HepG2 (cell line): ENCODE measurements around the gene HOXA7. TPM values are rescaled to one million over a fixed set of nuclear protein-coding genes. Genes with fewer than 3 reads are reported as not detected.

Source experiments
- ATAC-seq: fragments of 200-7000 bp; cut with Tn5 transposase; 3 replicates; pipeline ENCODE4 v1.9.1; 2020; ENCODE audit warnings: mild to moderate bottlenecking, moderate library complexity
- BruUV-seq: library from RNA; stranded (reverse); fragments of 400-500 nt; replicated peaks from 2 replicates; lab custom pipeline; 2021; lab: Mats Ljungman, UMichigan
- CTCF ChIA-PET: fragments of 300-600 bp; formaldehyde crosslinking; extraction: SDS; loops from one replicate; lab custom pipeline; 2021; ENCODE audit warnings: low total read pairs, inconsistent platforms, low intra/inter-chr PET ratio; lab: Yijun Ruan, JAX
- POLR2A ChIA-PET: fragments of 350-600 bp; sonication (Branson Sonifier 250); formaldehyde crosslinking; loops from one replicate; lab custom pipeline; 2020; ENCODE audit warnings: antibody characterized with exemption, inconsistent platforms; lab: Yijun Ruan, JAX
- DNase-seq: peaks from one replicate; pipeline ENCODE4 v3.0.0-alpha.2; 2015; ENCODE audit warnings: low spot score
- FAIRE-seq: peaks from 3 replicates; lab custom pipeline; 2011; peaks lifted over from hg19 to GRCh38; lab: Jason Lieb, UNC
- H2AFZ ChIP-seq: one replicate; pipeline ENCODE4 v1.6.1; 2011; ENCODE audit warnings: low read length, inconsistent platforms
- H3K27ac ChIP-seq: fragments of 300-600 bp; 3 replicates; pipeline ENCODE4 v1.8.0; 2011; ENCODE audit warnings: mixed run types, mild to moderate bottlenecking, mixed read lengths, low read length, inconsistent platforms; ENCODE audit not compliant: insufficient read depth; ENCODE audit errors: extremely low read length
- H3K27me3 ChIP-seq, 2 experiments: fragments of 200-600 bp in 1 of 2; 2 replicates in 1 of 2; 3 replicates in 1 of 2; pipeline versions ENCODE4 v1.6.0 to v1.8.0; 2011; ENCODE audit warnings: low read length in 2 of 2, mild to moderate bottlenecking in 2 of 2, moderate library complexity in 2 of 2, inconsistent platforms in 1 of 2; ENCODE audit not compliant: insufficient read depth in 2 of 2, control insufficient read depth in 1 of 2
- H3K36me3 ChIP-seq, 2 experiments: fragments of 200-600 bp in 1 of 2; replicated peaks in 1 of 2; 2 replicates in 1 of 2; 3 replicates in 1 of 2; pipeline versions ENCODE4 v1.5.1 to v1.8.0; 2011; ENCODE audit warnings: low read length in 2 of 2, inconsistent platforms in 1 of 2; ENCODE audit not compliant: insufficient read depth in 2 of 2, control insufficient read depth in 1 of 2
- H3K4me1 ChIP-seq: 2 replicates; pipeline ENCODE4 v1.5.1; 2012; ENCODE audit warnings: low read length, inconsistent platforms; ENCODE audit not compliant: insufficient read depth
- H3K4me2 ChIP-seq: 2 replicates; pipeline ENCODE4 v1.6.0; 2011; ENCODE audit warnings: low read depth, low read length, inconsistent platforms
- H3K4me3 ChIP-seq, 3 experiments: fragments of 200-600 bp in 1 of 3; sonication (generic), shearing (Covaris generic) in 1 of 3; replicated peaks in 1 of 3; 2 replicates each; pipeline ENCODE4 v1.5.1; 2011 to 2016; ENCODE audit warnings: low read length in 3 of 3, inconsistent platforms in 2 of 3, low read depth in 2 of 3, mild to moderate bottlenecking in 2 of 3, control low read depth in 1 of 3, mixed read lengths in 1 of 3; ENCODE audit not compliant: insufficient read depth in 1 of 3
- H3K79me2 ChIP-seq: one replicate; pipeline ENCODE4 v1.6.1; 2011; ENCODE audit warnings: low read length, inconsistent platforms; ENCODE audit not compliant: insufficient read depth
- H3K9ac ChIP-seq: 2 replicates; pipeline ENCODE4 v1.6.0; 2011; ENCODE audit warnings: mild to moderate bottlenecking, low read depth, low read length, inconsistent platforms; ENCODE audit not compliant: insufficient read depth
- H3K9me3 ChIP-seq: 2 replicates; pipeline ENCODE4 v1.5.1; 2012; ENCODE audit warnings: mild to moderate bottlenecking, low read length
- H4K20me1 ChIP-seq: 2 replicates; pipeline ENCODE4 v1.6.0; 2011; ENCODE audit warnings: inconsistent platforms, mild to moderate bottlenecking, low read length, moderate library complexity; ENCODE audit not compliant: insufficient read depth
- CHD2 ChIP-seq: IDR thresholded peaks from 2 replicates; pipeline ENCODE4 v1.6.1; 2011; ENCODE audit warnings: low read depth, low read length, improper control_type of control experiment
- MEF2D ChIP-seq: sonication (generic); formaldehyde crosslinking; IDR thresholded peaks from 2 replicates; pipeline ENCODE4 v1.5.1; 2020; ENCODE audit warnings: mild to moderate bottlenecking, missing genetic modification reagents
- NCOR1 ChIP-seq: fragments of 200-600 bp; sonication (generic); IDR thresholded peaks from 2 replicates; pipeline ENCODE4 v1.7.0; 2017; ENCODE audit warnings: antibody characterized with exemption, low read length, borderline replicate concordance
- REXO4 ChIP-seq: sonication (generic); formaldehyde crosslinking; IDR thresholded peaks from 2 replicates; pipeline ENCODE4 v1.8.0; 2022; ENCODE audit warnings: missing genetic modification reagents, mild to moderate bottlenecking, borderline replicate concordance
- ZIK1 ChIP-seq: sonication (generic); formaldehyde crosslinking; IDR thresholded peaks from 2 replicates; pipeline ENCODE4 v1.5.0; 2020; ENCODE audit warnings: mild to moderate bottlenecking, low read depth, missing genetic modification reagents, borderline replicate concordance
- ZNF318 ChIP-seq: sonication (generic); formaldehyde crosslinking; IDR thresholded peaks from 2 replicates; pipeline ENCODE4 v1.4.0; 2020; ENCODE audit warnings: mild to moderate bottlenecking, missing genetic modification reagents
- ZNF512B ChIP-seq: sonication (generic); formaldehyde crosslinking; IDR thresholded peaks from 2 replicates; pipeline ENCODE4 v1.5.1; 2020; ENCODE audit warnings: missing genetic modification reagents, mild to moderate bottlenecking, borderline replicate concordance
- ZNF549 ChIP-seq: sonication (generic); formaldehyde crosslinking; IDR thresholded peaks from 2 replicates; pipeline ENCODE4 v1.5.0; 2020; ENCODE audit warnings: missing genetic modification reagents
- ZNF562 ChIP-seq: sonication (generic); formaldehyde crosslinking; IDR thresholded peaks from 2 replicates; pipeline ENCODE4 v1.8.0; 2022; ENCODE audit warnings: missing genetic modification reagents, borderline replicate concordance
- WGBS: methylation state at CpG from one replicate; pipeline ENCODE4 v1.1.6; 2017; ENCODE audit warnings: low lambda C conversion rate; 5-methylcytosine and 5-hydroxymethylcytosine counted together
- in situ Hi-C: cut with HindIII; loops from 2 replicates; pipeline ENCODE4 v1.10.0; 2017; ENCODE audit warnings: low pct_unique_long_range_greater_than_20kb; ENCODE audit not compliant: extremely low pct_ligation_motif_present
- intact Hi-C: fragments of 100-400 bp; cut with micrococcal nuclease; formaldehyde crosslinking; loops from one replicate; pipeline ENCODE4 v1.10.0; 2022; ENCODE audit not compliant: unreplicated experiment
- polyA plus RNA-seq, 8 experiments: library from polyadenylated mRNA; depleted of rRNA in 3 of 8; stranded (reverse) in 7 of 8; unstranded in 1 of 8; fragments of >200 nt; fragmentation: Illumina TruSeq in 4 of 8; extraction: Trizol in 4 of 8; gene quantifications; 2 replicates each; pipeline versions ENCODE4 v1.2.1 to v1.2.3, GENCODE V29; 2011 to 2016; ENCODE audit warnings: low read depth in 4 of 8, missing spikeins in 1 of 8, mixed read lengths in 1 of 8; ENCODE audit not compliant: insufficient read depth in 1 of 8
- total RNA-seq, 5 experiments: library from RNA; depleted of rRNA; stranded (reverse); fragments of >200 nt; fragmentation: Illumina TruSeq; extraction: Trizol; gene quantifications; 2 replicates each; pipeline ENCODE4 v1.2.3, GENCODE V29; 2016; ENCODE audit warnings: low read depth in 1 of 5

HOXA7 gene
- total and polyA plus RNA-seq, 2 of the 13 experiments (the other 11 are each of a cell fraction or from before 2014, with no cell fraction given), result 0.05 TPM; not detected in 1

GRCh38 chr7:27176962-27177794, 20.7 kb upstream of the HOXA7 start:
- no peak overlapping the region for H3K4me3 ChIP-seq
- no TSS peak for BruUV-seq
- TF ChIP-seq ZNF318, result no peak
- no peak for TF ChIP-seq ZNF512B (CRISPR knock-in tag)
- TF ChIP-seq ZNF549 (CRISPR knock-in tag), result no peak
- TF ChIP-seq NCOR1, result no peak
- no peak for TF ChIP-seq ZIK1
- TF ChIP-seq CHD2, result no peak
- no peak for TF ChIP-seq REXO4 (CRISPR knock-in tag)
- no peak for TF ChIP-seq ZNF562
- TF ChIP-seq MEF2D, result no peak

More at GRCh38 chr7:27176962-27177794, 20.7 kb upstream of the HOXA7 start:
- H3K4me1 ChIP-seq, result peaks cover 20% of the 10 kb centered on the region
- ChIA-PET POLR2A (no interaction called here), CTCF (no interaction called here)
- FAIRE-seq (no peak), DNase-seq (no peak), ATAC-seq (no peak)
- in situ Hi-C loops (no loop called here), intact Hi-C loops (no loop called here)
- peaks cover 6 to 77% of the 10 kb centered on the region in 2 experiments for H3K27me3 ChIP-seq
- H3K27ac ChIP-seq, result no peak overlapping the region
- no peak overlapping the region for H2AFZ ChIP-seq
- WGBS, result 28% methylated on average over 10 of the region's 22 CpGs
- no peaks in the 10 kb centered on the region for H3K79me2 ChIP-seq
- no peaks in the 10 kb centered on the region for H4K20me1 ChIP-seq
- no peaks in the 10 kb centered on the region for H3K36me3 ChIP-seq
- no peak overlapping the region for H3K9ac ChIP-seq
- no peaks in the 10 kb centered on the region for H3K9me3 ChIP-seq
- H3K4me2 ChIP-seq, result no peak overlapping the region
